GM21619 (cell line): ENCODE data around the gene PARVG.

Experiments
- ATAC-seq: cut with Tn5 transposase; IDR thresholded peaks from one replicate; pipeline ENCODE4 v1.9.1; 2021; ENCODE audit not compliant: unreplicated experiment

The PARVG gene

DNA sequence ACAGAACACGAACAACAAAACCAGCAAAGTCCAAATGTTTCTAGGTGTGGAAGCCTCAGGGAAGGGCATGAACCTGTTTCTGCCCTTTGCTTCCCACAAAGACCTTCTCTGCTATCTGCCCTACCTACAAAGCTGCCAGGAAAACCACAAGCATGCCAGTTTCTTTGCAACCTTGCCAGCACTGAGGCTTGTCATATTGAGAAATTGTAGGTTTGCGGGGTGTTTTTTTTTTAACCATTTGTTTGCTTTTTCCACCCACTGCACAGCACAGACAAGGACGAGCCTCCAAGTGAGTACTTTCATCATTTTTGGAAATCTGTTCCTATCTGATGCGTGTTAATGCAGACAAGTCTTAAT lies 12.8 kb downstream of the PARVG start:
- ATAC-seq = no peak

- ATAC-seq = no peak
Observed at GRCh38 chr22:44194569-44194968, 13.8 kb downstream of the PARVG start.

DNA sequence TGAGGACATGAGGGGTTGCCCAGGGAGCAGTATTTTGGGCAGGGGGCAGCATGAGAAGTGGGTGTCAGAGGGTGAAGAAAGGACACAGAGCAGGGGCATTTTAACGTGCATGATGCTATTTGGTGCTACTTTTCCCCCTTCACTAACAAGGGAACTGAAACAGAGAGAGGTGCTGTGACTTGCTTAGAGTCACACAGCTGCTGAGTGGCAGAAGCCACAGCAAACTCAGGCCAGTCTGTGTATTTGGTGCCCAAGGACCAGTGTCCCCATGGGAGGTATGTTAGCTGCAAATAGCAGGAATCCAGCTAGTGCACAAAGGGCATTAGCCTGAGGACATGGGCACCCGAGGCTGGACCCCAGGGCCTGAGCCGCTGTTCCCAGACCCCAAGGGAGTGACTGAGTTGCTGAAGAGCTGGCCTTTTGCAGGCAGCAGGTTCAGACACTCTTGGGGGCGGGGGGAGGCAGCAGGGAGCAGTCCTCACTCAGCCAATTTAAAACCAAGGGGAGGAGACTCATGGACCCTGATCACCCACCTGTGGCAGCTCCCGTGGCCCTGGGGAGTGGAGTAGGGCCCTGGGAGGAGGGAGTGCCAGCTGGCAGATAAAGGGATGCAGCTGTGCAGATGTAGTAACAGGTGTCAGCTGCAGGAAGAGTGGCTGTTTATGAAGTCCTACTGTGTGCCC lies 14.6 kb downstream of the PARVG start:
- ATAC-seq = no peak

- no peak for ATAC-seq
Observed at GRCh38 chr22:44196241-44196640, 15.5 kb downstream of the PARVG start.

GRCh38 chr22:44196731-44197131 lies 16.0 kb downstream of the PARVG start:
- ATAC-seq = no peak

- ATAC-seq = no peak
Observed at GRCh38 chr22:44197271-44197670, 16.5 kb downstream of the PARVG start.

GRCh38 chr22:44199164-44199563 lies 18.4 kb downstream of the PARVG start:
- no peak for ATAC-seq

GRCh38 chr22:44199866-44200265 lies 19.1 kb downstream of the PARVG start:
- no peak for ATAC-seq

DNA sequence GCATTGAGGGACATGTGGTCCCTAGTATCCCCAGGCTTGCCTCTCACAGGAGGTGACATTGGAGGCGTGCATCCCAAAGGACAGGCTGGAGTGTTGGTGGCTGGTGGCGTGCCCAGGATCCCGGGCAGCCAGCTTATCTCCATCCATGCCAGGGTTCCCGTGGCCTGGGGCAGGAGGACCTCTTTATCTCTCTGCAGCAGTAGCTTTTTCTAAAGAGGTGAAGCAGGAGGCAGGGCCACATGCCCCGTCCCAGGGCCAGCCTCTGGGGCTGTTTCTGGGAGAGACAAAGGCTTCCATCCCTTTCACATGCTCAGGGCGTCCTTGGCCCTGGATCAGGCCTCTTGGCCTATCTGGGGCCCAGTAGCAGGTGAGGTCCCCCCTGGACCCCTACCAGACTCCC lies 19.7 kb downstream of the PARVG start:
- no peak for ATAC-seq

- ATAC-seq = no peak
Observed at GRCh38 chr22:44200855-44201550, 20.3 kb downstream of the PARVG start.

- ATAC-seq = no peak
Observed at GRCh38 chr22:44201665-44202064, 20.9 kb downstream of the PARVG start.

- no peak for ATAC-seq
Observed at GRCh38 chr22:44202261-44202789, 21.6 kb downstream of the PARVG start.

- no peak for ATAC-seq
Observed at GRCh38 chr22:44203203-44203602, 22.5 kb downstream of the PARVG start.

- no peak for ATAC-seq
Observed at GRCh38 chr22:44204739-44205515, 24.2 kb downstream of the PARVG start.

GRCh38 chr22:44205516-44206329 lies 25.0 kb downstream of the PARVG start:
- ATAC-seq = no peak

DNA sequence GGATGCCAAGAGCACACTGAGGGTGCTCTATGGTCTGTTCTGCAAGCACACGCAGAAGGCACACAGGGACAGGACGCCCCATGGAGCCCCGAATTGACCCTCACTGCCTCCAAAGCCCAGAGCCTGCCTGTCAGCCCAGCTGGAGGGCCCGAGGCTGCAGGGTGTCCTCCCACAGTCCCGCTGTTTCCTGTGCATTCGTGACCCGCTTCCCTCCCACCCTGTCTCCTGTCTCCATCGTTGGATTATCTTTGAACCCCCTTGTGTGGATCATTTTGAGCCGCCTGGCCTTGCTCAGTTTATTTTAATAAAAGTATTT lies 25.6 kb downstream of the PARVG start:
- ATAC-seq = no peak

- no peak for ATAC-seq
Observed at GRCh38 chr22:44206696-44207095, 26.0 kb downstream of the PARVG start.

DNA sequence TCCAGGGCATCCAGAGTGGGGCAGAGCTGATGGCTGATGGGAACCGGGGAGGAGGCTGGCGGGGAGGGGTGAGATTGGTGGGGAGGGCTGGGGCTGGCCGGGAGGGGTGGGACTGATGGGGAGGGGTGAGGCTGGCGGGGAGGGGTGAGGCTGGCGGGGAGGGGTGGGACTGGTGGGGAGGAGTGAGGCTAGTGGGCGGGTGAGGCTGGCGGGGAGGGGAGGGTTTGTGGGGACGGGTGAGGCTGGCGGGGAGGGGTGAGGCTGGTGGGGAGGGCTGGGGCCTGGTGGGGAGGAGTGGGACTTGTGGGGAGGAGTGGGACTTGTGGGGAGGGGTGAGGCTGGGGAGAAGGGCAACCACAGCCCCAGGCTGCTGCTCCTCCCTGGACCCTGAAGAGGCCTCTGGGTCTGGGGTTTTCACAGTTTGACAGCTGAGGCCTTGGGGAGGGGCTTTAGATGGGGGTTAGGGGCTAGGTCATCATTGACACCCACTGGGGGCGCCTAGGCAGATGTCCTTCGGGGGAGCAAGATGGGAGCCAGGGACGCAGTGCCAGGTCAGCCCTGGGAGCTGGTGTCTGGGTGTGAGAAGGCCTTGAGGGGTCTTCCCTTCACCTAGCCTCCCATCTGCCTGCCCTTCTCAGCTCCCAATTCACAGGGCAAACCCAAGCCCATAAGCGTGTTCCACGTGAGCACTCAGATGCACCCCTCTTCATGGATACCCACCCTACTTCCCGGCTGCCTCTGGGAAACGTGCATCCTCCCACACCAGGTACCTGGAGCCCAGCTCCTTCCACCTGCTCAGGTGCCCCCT lies 26.7 kb downstream of the PARVG start:
- no peak for ATAC-seq

DNA sequence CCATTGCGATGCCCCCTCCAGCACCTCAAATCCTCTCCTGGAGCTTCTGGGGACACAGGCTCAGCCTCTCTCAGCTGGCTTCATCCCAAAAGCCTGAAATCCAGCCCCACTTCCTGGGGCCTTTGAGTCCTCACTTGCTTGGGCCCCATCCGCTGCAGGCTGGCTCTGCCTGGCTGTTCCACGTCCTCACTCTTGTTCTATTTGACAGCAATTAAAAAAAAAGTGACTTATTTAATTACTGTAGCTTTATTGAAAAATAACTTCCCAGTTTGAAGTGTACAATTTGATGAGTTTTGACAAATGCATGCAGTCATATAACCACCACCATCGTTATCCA lies 27.2 kb downstream of the PARVG start:
- ATAC-seq = no peak

- no peak for ATAC-seq
Observed at GRCh38 chr22:44209343-44209742, 28.6 kb downstream of the PARVG start.
